Midbrain (tissue), 1 donor: ENCODE measurements around the gene KRT1.

ENCODE experiments used
- DNase-seq: peaks from one replicate; lab custom pipeline; 2025; lab: John Stamatoyannopoulos, UW

The KRT1 gene

DNA sequence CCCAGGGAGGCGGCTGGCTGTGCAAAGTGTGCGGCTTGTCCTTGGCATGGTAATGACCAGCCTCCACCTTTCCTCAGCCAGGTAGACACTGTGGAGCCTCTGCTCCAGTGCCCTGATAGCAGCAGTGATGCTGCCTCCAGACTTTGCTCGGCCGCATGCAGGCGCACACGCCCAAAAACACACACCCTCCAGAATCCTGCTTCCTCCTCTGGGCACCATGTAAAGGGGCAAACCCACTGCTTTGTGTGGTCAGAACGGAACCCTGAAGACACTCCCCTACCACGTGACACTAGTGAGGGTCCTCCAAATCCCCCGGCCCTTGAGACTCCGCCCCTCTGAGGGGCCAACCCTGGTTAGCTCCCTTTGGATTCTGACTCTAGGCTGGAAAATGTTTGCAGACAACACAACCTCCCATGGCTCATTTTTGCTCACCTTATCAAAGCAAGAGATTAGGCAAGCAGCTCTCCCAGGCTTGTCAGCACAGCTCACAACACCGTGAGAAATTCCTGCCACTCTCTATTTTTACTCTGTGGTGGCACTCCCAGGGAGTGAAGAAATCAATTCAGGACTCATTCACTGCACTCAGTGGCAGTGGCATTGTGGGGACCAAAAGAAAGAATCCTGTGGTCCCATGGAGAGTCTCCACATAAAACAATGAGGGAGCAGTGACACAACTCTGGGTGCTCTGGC lies 18.6 kb upstream of the KRT1 start:
- no peak for DNase-seq

DNA sequence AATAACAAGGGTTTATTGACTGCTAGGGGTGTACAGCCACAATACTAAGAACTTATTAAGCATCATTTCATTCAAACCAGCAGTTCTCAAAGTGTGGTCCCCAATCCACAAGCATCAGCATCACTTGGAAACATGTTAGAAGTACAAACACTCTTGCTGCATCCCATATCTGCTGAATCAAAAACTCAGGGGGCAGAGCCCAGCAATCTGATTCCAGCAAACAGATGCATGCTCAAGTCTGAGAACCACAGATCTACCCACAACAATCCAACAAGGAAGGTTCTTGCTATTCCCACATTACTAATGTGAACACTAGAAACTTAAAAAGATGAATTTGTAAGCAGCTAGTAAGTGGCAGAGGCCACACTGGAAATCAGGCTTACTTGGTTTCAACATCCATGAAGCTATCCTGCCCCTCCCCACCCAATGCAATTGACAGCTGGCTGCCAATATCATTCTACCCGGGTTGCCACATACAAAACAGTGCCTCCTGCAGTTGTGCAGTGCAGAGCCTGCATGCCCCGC lies 16.9 kb upstream of the KRT1 start:
- DNase-seq: no peak

DNA sequence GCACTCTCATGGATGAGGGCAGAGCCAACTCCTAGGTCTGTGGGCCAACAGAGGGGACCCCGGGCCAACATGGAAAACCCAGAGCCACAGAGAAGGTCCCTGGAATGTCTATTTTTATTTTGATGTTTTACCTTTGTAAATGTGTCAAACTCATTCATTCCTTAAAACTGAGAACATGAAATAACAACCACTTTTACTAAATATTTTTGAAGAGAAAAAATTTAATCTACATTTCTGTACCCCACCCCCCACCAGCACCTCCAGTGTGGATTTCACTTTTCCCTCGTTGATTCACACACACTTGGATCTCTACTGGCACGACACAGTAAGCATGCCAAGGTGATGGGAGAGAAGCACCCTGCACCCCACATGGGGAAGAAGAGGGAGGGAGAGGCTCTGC lies 16.4 kb upstream of the KRT1 start:
- no peak for DNase-seq

DNA sequence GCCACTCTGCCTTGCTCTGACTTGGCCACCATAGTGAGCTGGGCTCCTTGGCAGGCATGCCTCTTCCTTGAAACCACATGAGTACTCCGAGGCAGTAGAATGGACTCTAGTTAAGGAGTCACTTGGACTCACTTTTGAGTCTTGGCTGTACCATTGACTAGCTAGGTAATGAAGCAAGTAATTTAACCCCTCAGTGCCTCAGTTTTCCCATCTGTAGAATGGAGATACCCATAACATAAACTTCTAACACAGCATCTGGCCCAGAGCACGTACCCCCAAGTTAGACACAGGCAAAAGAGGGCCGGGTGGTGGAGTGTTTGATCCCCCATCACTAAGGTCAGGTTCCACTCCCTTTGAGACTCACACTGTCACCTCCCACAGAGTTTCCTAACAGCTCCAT lies 14.8 kb upstream of the KRT1 start:
- DNase-seq: no peak

DNA sequence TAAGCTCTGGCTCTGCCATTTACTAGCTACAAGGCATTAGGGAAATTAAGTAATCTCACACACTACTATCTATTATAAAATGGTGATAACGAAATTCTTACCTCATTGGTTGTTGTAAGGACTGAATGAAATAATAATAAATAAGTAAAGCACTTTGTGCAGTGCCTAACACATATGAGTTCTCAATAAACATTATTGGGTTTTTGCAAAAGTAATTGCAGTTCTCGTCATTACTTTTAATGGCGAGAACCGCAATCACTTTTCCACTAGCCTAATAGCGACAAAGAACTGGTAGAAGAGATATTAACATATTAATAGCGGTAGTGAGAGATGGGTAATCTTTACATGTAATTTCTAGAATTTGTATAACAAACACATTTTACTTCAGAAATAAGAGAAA lies 13.9 kb upstream of the KRT1 start:
- DNase-seq: no peak

DNA sequence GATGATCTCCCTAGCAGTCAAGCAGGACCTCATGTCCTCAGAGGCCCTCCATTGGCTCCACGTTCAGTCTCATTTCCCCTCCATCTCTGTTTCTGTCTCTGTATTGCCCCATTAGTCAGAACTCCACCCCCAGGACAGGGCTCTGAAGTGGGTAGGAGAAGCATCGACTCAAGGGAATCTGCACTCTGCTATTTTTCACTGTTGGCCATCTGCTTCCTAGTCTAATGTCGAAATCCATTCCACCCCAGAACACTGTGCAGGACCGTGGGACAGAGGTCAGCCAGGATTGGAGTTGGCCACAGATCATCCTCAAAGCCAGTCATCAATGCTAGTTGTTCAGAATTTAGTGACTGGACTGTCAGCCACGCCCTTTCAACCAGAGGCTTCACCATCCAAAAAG lies 13.1 kb upstream of the KRT1 start:
- DNase-seq: no peak

DNA sequence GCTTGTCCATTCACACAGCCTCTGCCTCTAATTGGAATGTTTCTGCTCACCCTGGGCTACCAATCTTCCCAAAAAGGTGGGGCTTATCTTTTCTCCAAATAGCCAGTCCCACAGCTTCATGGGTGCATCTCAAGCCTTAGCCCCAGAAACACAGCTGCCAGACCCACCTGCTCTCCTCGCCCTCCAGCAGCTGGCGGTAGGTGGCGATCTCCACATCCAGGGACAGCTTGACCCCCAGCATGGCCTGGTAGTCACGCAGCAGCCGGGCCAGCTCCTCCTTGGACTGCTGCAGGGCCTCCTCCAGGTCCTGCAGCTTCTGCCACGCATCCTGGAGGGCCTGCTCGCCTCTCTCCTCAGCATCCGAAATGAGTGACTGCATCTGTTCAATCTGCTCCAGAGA lies 12.0 kb upstream of the KRT1 start:
- DNase-seq: no peak

DNA sequence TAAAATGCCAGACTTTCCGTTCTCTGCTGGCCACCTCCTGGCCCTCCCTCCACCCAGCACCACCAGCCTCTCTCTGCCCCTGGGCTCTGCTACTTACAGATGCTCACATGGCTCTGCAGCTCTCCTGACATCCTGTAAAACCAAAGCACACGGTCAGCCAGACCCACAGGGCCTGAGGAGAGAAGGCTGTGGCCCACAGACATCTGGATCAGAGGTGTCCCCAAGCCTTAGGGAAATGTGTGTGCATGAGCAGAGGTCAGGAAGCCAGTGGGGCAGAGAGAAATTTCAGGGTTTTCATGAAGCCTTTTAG lies 11.6 kb upstream of the KRT1 start:
- no peak for DNase-seq

DNA sequence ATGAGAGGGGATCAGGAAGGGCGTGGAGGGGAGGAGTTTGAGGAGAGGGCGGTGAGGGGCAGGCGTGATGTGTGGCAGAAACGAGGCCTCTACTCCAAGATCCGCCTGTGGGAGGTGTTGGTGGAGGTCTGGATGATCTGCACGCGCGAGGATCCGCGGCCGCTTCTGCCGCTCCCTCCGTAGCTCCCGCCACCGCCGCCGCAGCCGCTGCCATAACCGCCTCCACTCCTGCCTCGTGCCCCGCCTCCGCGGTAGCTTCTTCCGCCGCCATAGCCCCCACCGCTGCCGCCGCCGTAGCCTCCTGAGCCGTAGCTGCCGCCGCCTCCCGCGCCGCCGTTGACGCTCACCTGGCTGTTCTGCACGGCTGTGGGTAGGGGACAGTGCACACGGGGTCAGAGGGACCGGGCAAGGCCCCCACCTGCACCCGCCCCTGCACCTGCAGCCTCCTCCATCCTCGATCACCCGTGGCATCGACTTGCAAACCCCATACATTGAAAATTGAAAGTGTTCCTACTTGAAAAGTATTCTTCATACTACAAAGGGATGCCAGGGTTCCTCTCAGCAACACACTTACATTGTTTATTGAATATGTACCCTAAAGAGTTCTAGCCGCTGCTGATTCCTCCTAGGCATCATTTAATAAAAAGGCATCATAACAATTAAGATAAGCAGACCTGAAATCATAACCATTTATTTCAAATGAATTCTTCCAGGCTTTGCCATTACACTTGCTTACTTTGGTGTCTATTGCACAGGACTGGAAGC lies 11.1 kb upstream of the KRT1 start:
- DNase-seq: no peak

DNA sequence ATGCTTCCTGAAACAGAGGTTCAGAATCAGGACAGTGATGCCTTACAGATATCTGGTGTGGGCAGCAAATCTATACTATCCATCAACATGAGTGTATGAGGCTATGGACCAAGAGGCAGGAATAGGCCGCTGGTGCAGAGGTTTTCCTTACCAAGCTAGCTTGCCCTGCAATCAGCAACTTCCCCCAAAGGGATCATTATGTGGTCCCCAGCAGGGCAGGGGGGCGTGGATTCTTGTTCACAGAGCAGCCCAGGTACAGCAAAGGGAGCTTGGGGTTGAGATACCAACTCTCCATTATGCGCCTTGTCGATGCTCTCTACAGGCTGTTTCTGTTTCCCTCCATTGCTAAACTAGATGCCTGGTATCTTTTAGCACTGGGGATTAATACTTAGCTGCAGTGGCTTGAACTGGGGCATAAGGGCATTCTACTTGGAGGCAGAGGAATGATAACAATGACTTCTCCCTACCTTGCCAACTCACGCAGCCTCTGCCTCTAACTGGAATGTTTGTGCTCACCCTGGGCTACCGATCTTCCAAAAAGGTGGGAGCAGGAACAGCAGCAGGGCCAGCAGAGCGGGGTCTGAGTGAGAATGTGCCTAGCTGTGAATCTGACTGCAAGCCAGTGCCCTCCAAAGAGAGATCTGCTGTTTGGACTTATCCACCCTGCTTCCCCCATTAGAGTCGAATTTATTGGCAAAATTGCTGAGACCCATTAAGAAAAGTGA lies 10.3 kb upstream of the KRT1 start:
- DNase-seq: no peak

DNA sequence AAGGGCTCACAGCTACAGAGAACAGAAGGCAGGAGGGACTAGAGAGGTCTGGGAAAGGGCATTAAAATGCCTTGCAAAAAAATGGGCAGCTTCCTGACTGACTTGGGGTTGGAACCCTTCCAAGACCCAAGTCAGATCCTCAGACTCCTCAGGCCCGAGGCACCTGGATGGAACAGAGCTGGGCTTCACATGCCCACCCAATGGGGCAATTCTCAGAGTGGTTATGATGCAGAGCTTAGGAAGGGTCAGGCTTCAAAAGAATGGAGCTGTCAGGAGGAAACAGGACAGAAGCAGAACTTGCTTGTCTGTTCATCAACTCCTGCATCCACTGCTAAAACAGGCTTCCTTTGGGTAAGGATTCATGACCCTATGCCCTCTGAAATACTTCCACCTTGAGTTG lies 9.7 kb upstream of the KRT1 start:
- no peak for DNase-seq

DNA sequence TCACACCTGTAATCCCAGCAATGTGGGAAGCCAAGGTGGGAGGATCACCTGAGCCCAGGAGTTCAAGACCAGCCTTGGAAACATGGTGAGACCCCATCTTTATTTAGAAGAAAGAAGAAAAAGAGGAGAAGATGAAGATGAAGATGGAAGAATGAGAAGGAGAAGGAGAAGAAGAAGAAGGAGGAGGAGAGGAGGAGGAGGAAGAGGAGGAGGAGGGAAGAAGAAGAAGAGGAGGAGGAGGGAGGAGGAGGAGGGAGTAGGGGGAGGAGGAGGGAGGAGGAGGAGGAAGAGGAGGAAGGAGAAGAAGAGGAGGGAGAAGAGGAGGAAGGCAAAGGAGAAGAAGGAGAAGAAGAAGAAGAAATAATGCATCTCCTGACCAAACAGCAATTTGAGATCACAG lies 9.0 kb upstream of the KRT1 start:
- DNase-seq: no peak

DNA sequence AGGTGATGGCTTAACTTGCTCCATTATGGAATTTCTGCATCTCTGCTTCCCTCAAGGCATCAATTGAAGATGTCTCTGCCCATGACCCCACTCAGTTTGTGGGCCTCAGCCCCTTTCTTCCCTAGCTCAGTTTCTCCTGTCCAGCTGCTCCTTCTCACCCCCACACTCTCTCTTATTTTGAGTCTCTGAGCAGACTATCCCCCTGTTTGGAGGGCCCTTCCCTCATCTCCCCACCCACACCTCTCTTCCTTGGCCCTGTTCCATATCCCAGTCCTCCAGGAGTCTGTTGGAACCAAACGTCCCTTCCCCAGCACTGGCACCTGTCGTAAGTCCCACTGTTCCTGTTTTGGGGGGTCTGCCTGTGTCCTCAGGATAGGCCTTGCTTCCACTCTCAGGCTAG lies 8.3 kb upstream of the KRT1 start:
- DNase-seq: no peak

DNA sequence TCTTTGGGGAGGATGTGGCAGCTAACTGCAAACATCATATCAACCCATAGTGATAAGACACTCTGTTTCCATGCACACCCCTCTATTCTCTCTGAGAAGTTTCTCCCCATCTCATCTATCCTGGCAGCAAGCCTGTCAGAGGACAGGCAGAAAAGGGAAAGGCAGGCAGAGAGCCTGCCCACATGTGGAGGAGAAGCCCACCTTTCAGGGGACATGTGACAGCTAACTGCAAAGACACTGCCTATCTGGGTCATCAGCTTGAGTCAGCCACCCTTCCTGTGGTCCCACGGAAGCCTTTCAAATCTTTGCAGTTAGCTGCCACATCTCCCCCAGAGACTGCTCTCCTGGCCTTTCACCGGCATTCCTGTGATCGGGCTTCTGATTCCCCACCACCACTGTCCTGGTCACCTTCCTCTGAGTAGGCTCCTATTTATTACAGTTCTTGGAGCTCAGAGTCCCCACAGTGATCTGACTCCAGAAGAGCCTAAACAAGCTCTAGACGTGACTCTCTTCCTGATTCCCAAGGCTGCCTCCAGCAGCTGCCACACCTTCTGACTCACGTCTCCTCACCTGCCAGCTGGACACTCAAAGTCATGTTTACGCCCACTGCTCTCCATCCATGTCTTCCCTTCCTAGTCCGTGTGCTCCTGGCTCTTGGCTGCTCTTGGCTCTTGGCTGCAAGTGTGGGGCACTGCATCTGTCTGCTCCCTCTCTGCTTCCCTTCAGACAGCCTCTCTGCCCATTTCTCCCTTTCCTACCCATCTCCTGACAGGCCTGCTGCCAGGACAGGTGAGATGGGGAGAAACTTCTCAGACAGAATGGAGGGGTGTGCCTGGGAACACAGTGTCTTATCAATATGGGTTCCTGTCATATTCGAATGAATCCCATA lies 7.5 kb upstream of the KRT1 start:
- DNase-seq: no peak

DNA sequence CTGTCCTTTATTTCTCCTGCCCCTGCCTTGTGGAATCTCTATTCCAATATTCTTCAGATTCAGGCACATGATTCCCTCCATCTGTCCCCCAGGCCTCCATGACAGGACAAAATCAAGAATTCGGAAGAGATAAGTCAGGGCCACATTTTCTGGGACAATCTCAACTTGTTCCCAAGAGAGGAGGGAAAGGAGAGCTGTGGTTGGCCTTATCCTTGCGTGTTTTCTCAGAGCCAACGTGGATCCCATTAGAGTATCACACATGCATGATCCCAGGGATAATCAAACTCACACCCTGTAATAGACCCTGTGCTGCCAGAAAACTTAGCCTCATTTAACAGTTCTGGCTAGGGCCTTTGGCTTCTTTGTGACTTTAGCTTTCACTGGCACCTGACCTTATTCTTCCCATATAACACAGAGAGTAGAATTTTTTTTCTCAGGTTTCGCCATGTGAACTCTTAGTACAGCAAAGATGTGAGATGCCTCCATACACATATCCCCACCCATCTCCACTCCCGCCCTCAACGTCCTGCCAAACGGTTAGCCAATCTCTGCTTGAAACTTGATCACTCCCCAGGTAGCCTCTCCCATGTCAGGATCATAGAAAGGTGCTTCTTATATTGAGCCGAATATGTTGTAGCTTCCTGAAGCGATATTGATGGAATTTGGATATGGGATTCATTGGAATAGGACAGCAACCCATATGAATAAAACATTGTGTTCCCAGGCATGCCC lies 6.7 kb upstream of the KRT1 start:
- no peak for DNase-seq

DNA sequence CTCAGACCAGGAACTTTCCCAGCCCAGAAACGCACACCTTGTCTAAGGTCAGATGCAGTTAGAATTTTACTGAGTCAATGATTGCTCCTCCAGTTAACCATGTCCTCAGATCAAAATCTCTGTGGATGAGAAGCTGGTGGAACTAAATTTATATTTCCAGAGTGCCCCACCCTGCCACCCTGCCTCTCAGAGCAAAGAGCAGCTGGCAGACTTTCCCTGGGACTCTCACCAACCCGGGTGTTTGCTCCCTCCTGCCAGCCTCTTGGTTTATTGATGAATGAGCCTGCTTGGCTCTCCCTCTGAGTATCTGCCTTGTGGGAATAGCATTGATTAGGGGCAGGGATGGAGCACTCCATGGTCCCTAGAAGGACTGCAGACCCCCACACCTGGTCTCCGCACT lies 5.9 kb upstream of the KRT1 start:
- no peak for DNase-seq

DNA sequence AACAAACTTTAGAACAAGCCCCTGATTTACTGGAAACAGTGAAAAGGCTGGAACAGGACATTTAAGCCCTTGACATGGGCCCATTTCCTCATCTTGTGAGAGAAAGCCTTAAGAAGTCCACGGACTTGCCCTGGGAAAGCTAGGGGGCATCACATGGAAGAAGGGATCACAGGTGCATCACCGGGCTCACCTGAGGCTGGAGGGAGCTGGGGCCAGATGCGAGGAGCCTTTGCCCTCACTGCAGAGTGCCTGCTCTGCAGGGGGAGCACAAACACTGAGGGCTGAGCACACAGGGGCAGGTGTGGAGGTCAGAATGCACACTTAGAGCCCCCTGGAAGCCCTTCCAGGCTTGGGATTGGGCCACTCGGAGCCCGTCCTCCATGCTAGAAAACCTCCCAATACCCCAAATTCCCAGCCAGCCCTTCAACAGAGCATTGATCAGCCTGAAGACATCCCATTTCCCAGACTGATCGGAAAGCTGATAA lies 5.2 kb upstream of the KRT1 start:
- DNase-seq: no peak

DNA sequence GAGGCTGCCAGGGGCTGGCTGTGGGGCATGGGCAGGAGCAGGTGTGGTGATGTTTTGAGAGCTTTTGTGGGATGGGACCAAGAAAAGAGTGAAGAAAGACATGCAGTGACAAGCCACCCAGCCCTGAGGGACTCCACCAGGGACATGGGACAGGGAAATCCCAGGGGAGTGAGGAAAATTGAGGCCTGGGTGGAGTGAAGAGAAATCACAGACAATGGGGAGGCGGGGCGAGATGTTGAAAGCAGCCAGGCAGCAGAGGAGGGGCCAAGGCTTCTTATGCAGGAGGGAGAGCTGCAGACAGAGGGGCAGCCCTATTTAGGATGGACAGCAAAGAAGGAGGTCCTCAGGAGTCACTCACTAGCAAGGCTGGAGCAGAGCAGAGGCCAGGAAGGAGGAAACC lies 4.2 kb upstream of the KRT1 start:
- DNase-seq: no peak

DNA sequence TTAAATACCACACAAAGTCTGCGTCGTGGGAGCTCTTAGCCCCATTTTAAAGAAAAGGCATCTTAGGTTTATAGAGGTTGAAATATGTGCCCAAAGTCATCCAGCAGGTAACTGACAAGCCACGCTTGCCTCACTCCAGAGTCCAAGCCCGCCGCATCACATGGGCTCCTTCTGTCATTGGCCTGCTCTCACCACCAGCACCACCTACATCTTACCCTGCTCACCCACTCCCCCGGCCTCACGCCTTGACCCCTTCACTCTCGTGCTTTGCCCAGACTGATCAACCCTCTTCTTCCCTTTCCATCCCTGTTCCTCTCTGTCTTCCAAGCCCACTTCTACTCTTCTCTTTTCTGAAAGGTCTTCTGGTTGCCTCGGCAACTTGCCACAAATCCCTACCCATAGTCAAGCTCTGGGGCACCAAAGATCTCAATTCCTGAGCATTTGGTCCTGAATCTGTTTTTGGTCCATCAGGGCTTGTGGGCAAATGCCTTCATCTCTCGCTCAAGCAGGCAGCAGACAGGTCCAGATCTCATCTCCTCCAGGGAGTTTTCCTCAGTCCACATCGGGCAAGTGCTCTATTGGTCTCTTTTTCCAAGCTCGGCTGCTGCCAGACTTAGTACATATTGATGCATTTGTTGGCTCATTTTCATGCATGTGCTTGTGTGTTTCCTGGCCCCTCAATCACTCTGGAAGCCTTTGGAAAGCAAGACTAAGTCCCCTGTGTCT lies 3.5 kb upstream of the KRT1 start:
- DNase-seq: no peak

DNA sequence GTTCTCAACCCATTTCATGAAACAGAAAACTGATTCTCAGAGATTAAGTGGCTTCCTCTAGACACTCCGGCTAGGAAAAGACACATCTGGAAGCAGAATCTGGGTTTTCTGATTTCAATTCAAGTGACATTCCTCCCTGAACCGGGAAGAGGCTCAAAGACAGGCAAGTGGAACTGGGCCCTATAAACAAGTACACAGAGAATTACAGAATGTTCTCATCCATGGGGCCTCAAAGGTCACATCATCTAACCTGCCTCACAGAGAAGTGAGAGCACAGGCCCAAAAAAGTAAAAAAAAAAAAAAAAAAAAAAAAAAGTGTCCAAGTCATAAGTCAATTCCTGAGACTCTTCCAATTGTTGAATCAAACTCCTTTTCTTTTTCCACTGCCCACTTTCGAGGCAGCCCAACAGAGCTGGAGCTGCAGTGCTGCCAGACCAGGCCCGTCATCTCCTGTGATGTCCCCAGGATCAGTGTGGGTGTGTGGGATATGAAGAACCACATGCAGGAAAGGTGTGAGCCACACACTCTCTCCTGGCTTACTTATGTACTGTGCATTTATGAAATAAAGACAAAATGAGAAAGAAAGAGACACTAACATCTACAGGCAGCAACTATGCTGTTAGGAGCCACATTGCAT lies 2.8 kb upstream of the KRT1 start:
- DNase-seq: no peak
